ENCODE results near the gene UST.

The UST gene

DNA sequence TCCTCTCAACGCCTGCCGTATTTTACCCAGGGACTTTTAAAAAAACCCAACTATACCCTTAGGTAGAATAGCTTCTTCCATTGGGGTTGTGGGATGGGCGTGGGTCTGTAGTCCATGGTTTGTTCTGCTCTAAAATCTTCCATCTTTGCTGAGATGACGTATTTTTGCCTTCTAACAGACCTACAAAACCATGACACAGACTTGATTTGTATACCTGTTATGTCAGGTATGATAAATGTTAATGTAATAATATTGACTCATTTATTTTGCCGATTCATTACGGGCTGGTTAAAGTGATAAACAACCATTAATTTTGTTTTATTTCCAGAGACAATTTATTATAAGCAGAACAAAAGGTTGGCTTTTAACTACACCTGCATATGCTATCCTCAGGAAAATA, 48.7 kb downstream of the UST start:
- WGBS (ENCODE audit: insufficient coverage, insufficient read length): no CpG with 5 or more reads among the region's 6 CpGs
- no peak overlapping the region for H3K27ac ChIP-seq (ENCODE audit: low read length)

GRCh38 chr6:148799647-148800046, 52.8 kb downstream of the UST start:
- Histone ChIP-seq H3K27ac (ENCODE audit: low read length) (no peak overlapping the region), H3K9me3 (ENCODE audit: control insufficient read depth, insufficient read depth, low read length) (no peaks in the 10 kb centered on the region), H3K36me3 (ENCODE audit: control insufficient read depth, insufficient read depth, low read length) (no peaks in the 10 kb centered on the region), H3K4me1 (ENCODE audit: control insufficient read depth, insufficient read depth, low read length) (peaks cover 9% of the 10 kb centered on the region), H3K4me3 (ENCODE audit: low read length) (no peak overlapping the region), H3K27me3 (ENCODE audit: control insufficient read depth, insufficient read depth, low read length) (no peaks in the 10 kb centered on the region)
- WGBS (ENCODE audit: insufficient coverage, insufficient read length): no CpG with 5 or more reads among the region's 3 CpGs
- no peak for DNase-seq (ENCODE audit: low read depth, low spot score)

More for the DNA sequence above, 48.7 kb downstream of the UST start:
- H3K27me3 ChIP-seq (ENCODE audit: control insufficient read depth, insufficient read depth, low read length): no peaks in the 10 kb centered on the region
- H3K4me3 ChIP-seq (ENCODE audit: low read length): no peak overlapping the region
- DNase-seq (ENCODE audit: low read depth, low spot score): no peak
- H3K36me3 ChIP-seq (ENCODE audit: control insufficient read depth, insufficient read depth, low read length): no peaks in the 10 kb centered on the region
- no peaks in the 10 kb centered on the region for H3K9me3 ChIP-seq (ENCODE audit: control insufficient read depth, insufficient read depth, low read length)
- peaks cover 2% of the 10 kb centered on the region for H3K4me1 ChIP-seq (ENCODE audit: control insufficient read depth, insufficient read depth, low read length)

- H3K4me3 ChIP-seq (ENCODE audit: low read length): no peak overlapping the region
- H3K27ac ChIP-seq (ENCODE audit: low read length): no peak overlapping the region
- no CpG with 5 or more reads among the region's 3 CpGs for WGBS (ENCODE audit: insufficient coverage, insufficient read length)
- DNase-seq (ENCODE audit: low read depth, low spot score): no peak
- no peaks in the 10 kb centered on the region for H3K27me3 ChIP-seq (ENCODE audit: control insufficient read depth, insufficient read depth, low read length)
- peaks cover 7% of the 10 kb centered on the region for H3K4me1 ChIP-seq (ENCODE audit: control insufficient read depth, insufficient read depth, low read length)
- H3K9me3 ChIP-seq (ENCODE audit: control insufficient read depth, insufficient read depth, low read length): no peaks in the 10 kb centered on the region
- H3K36me3 ChIP-seq (ENCODE audit: control insufficient read depth, insufficient read depth, low read length): no peaks in the 10 kb centered on the region
Observed at GRCh38 chr6:148800536-148800935, 53.7 kb downstream of the UST start.

DNA sequence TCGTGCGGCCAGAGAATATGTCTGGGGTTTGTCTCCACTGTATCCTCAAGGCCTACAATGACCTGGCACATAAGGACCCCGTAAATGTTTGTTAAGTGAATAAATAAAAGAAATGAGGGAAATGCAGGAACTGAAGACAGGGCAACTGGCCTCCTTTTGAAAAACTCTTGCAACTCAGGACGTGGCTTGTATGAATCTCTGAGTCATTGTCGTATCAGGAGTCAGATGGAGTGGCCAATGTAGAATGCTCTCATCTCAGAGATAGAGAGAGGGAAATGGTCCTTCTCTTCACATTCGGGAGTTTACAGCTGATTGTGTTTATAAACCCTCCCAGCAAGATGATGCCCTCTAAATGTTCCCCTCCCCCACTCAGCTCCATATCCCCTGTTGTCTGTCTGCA, 57.1 kb downstream of the UST start:
- no peaks in the 10 kb centered on the region for H3K36me3 ChIP-seq (ENCODE audit: control insufficient read depth, insufficient read depth, low read length)
- no peak overlapping the region for H3K4me3 ChIP-seq (ENCODE audit: low read length)
- H3K9me3 ChIP-seq (ENCODE audit: control insufficient read depth, insufficient read depth, low read length): no peaks in the 10 kb centered on the region
- no peak for DNase-seq (ENCODE audit: low read depth, low spot score)
- peaks cover 9% of the 10 kb centered on the region for H3K4me1 ChIP-seq (ENCODE audit: control insufficient read depth, insufficient read depth, low read length)
- H3K27me3 ChIP-seq (ENCODE audit: control insufficient read depth, insufficient read depth, low read length): no peaks in the 10 kb centered on the region
- no CpG with 5 or more reads among the region's 6 CpGs for WGBS (ENCODE audit: insufficient coverage, insufficient read length)
- no peak overlapping the region for H3K27ac ChIP-seq (ENCODE audit: low read length)

DNA sequence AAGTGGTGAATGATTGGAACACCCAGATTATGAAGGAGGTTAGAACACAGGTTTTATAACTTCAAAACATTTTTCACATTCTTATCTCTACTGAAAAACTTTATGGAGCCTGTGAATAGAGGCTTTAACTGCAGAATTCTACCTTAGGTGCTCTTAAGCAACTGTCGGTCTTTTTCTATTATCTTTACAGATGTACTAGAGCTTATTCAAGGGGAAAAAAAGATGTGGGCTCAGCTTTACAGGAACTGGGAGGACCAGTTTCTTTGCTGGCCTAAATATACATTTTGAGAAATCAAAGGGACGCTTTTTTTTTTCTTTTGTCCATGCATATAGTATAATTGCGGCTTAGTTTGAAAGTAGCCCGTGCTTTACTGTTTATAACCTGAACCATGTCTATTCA, 58.9 kb downstream of the UST start:
- H3K27ac ChIP-seq (ENCODE audit: low read length): no peak overlapping the region
- no peak for DNase-seq (ENCODE audit: low read depth, low spot score)
- H3K4me3 ChIP-seq (ENCODE audit: low read length): no peak overlapping the region
- H3K36me3 ChIP-seq (ENCODE audit: control insufficient read depth, insufficient read depth, low read length): no peaks in the 10 kb centered on the region
- peaks cover 9% of the 10 kb centered on the region for H3K4me1 ChIP-seq (ENCODE audit: control insufficient read depth, insufficient read depth, low read length)
- no CpG with 5 or more reads among the region's 4 CpGs for WGBS (ENCODE audit: insufficient coverage, insufficient read length)
- H3K9me3 ChIP-seq (ENCODE audit: control insufficient read depth, insufficient read depth, low read length): no peaks in the 10 kb centered on the region
- H3K27me3 ChIP-seq (ENCODE audit: control insufficient read depth, insufficient read depth, low read length): no peaks in the 10 kb centered on the region

DNA sequence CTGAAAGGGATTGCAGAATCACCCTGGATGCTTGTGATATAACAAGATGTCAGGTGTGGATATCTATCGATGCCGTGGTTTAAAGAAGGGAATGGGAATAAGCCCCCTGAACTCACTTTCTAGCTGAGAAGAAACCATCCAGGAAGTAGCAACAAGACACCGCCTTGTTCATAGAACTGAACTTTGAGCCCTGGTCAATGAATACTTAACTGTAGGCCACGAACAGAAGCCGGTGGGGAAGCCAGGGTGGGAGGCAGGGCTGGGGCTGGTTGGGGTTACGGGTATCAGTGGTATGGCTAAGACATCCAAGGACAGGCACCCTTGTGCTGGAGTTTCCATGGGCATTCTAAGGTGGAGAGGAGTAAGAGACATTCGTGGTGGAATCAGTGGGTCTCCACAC, 61.0 kb downstream of the UST start:
- Histone ChIP-seq H3K9me3 (ENCODE audit: control insufficient read depth, insufficient read depth, low read length) (no peaks in the 10 kb centered on the region), H3K4me3 (ENCODE audit: low read length) (no peak overlapping the region), H3K4me1 (ENCODE audit: control insufficient read depth, insufficient read depth, low read length) (peaks cover 8% of the 10 kb centered on the region), H3K36me3 (ENCODE audit: control insufficient read depth, insufficient read depth, low read length) (no peaks in the 10 kb centered on the region), H3K27me3 (ENCODE audit: control insufficient read depth, insufficient read depth, low read length) (no peaks in the 10 kb centered on the region), H3K27ac (ENCODE audit: low read length) (no peak overlapping the region)
- no CpG with 5 or more reads among the region's 7 CpGs for WGBS (ENCODE audit: insufficient coverage, insufficient read length)
- no peak for DNase-seq (ENCODE audit: low read depth, low spot score)

DNA sequence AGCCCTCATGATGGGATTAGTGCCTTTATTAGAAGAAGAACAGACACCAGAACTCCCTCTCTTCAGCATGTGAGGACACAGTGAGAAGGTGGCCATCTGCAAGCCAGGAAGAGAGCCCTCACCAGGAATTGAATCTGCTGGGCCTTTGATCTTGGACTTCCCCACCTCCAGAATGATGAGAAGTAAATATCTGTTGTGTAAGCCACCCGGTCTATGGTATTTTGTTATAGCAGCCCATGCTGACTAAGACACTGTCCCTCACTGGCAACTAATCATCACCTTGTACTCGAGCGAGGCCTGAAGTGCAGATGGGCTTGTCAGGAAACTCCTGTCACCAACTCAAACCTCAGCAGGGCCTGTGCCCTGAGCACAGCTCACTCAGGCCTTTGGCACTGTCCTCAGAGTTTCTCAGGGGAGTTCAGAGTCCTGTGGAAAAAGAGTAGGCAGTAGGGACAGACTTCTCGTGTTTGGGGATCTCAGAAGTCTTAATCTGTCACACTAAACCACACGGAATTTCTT, 62.0 kb downstream of the UST start:
- peaks cover 5% of the 10 kb centered on the region for H3K4me1 ChIP-seq (ENCODE audit: control insufficient read depth, insufficient read depth, low read length)
- DNase-seq (ENCODE audit: low read depth, low spot score): no peak
- H3K27me3 ChIP-seq (ENCODE audit: control insufficient read depth, insufficient read depth, low read length): no peaks in the 10 kb centered on the region
- no CpG with 5 or more reads among the region's 5 CpGs for WGBS (ENCODE audit: insufficient coverage, insufficient read length)
- no peak overlapping the region for H3K4me3 ChIP-seq (ENCODE audit: low read length)
- no peak overlapping the region for H3K27ac ChIP-seq (ENCODE audit: low read length)
- H3K36me3 ChIP-seq (ENCODE audit: control insufficient read depth, insufficient read depth, low read length): no peaks in the 10 kb centered on the region
- H3K9me3 ChIP-seq (ENCODE audit: control insufficient read depth, insufficient read depth, low read length): no peaks in the 10 kb centered on the region

- Histone ChIP-seq H3K9me3 (ENCODE audit: control insufficient read depth, insufficient read depth, low read length) (no peaks in the 10 kb centered on the region), H3K4me3 (ENCODE audit: low read length) (no peak overlapping the region), H3K27ac (ENCODE audit: low read length) (no peak overlapping the region), H3K27me3 (ENCODE audit: control insufficient read depth, insufficient read depth, low read length) (no peaks in the 10 kb centered on the region), H3K4me1 (ENCODE audit: control insufficient read depth, insufficient read depth, low read length) (peaks cover 4% of the 10 kb centered on the region), H3K36me3 (ENCODE audit: control insufficient read depth, insufficient read depth, low read length) (no peaks in the 10 kb centered on the region)
- DNase-seq (ENCODE audit: low read depth, low spot score): no peak
- WGBS (ENCODE audit: insufficient coverage, insufficient read length): no CpG with 5 or more reads among the region's 5 CpGs
Observed at GRCh38 chr6:148811459-148811858, 64.6 kb downstream of the UST start.

GRCh38 chr6:148814082-148814790, 67.4 kb downstream of the UST start:
- no peaks in the 10 kb centered on the region for H3K27me3 ChIP-seq (ENCODE audit: control insufficient read depth, insufficient read depth, low read length)
- H3K4me3 ChIP-seq (ENCODE audit: low read length): no peak overlapping the region
- no peak overlapping the region for H3K27ac ChIP-seq (ENCODE audit: low read length)
- H3K4me1 ChIP-seq (ENCODE audit: control insufficient read depth, insufficient read depth, low read length): peaks cover 3% of the 10 kb centered on the region; the same call in 1 of the 2 replicates
- no peaks in the 10 kb centered on the region for H3K36me3 ChIP-seq (ENCODE audit: control insufficient read depth, insufficient read depth, low read length)
- no peaks in the 10 kb centered on the region for H3K9me3 ChIP-seq (ENCODE audit: control insufficient read depth, insufficient read depth, low read length)
- WGBS (ENCODE audit: insufficient coverage, insufficient read length): no CpG with 5 or more reads among the region's 5 CpGs
- DNase-seq (ENCODE audit: low read depth, low spot score): no peak

GRCh38 chr6:148814869-148815268, 68.0 kb downstream of the UST start:
- DNase-seq (ENCODE audit: low read depth, low spot score): no peak
- Histone ChIP-seq H3K4me1 (ENCODE audit: control insufficient read depth, insufficient read depth, low read length) (peaks cover 3% of the 10 kb centered on the region; the same call in 1 of the 2 replicates), H3K9me3 (ENCODE audit: control insufficient read depth, insufficient read depth, low read length) (no peaks in the 10 kb centered on the region), H3K27ac (ENCODE audit: low read length) (no peak overlapping the region), H3K36me3 (ENCODE audit: control insufficient read depth, insufficient read depth, low read length) (no peaks in the 10 kb centered on the region), H3K27me3 (ENCODE audit: control insufficient read depth, insufficient read depth, low read length) (no peaks in the 10 kb centered on the region), H3K4me3 (ENCODE audit: low read length) (no peak overlapping the region)
- 100% methylated on average over 1 of the region's 2 CpGs for WGBS (ENCODE audit: insufficient coverage, insufficient read length)

- no peaks in the 10 kb centered on the region for H3K36me3 ChIP-seq (ENCODE audit: control insufficient read depth, insufficient read depth, low read length)
- H3K27ac ChIP-seq (ENCODE audit: low read length): no peak overlapping the region
- H3K4me3 ChIP-seq (ENCODE audit: low read length): no peak overlapping the region
- no peak for DNase-seq (ENCODE audit: low read depth, low spot score)
- peaks cover 3% of the 10 kb centered on the region; the same call in 1 of the 2 replicates for H3K4me1 ChIP-seq (ENCODE audit: control insufficient read depth, insufficient read depth, low read length)
- no peaks in the 10 kb centered on the region for H3K27me3 ChIP-seq (ENCODE audit: control insufficient read depth, insufficient read depth, low read length)
- no peaks in the 10 kb centered on the region for H3K9me3 ChIP-seq (ENCODE audit: control insufficient read depth, insufficient read depth, low read length)
Observed at GRCh38 chr6:148816117-148816516, 69.3 kb downstream of the UST start.

All from iPS DF 6.9 (cell line).